ENCODE data around the gene PGS1.
"Not testable (repeated sequence)": the region's sequence is repeated elsewhere in the genome, so short reads cannot be mapped to it uniquely, and the experiment has no call there.

DNA sequence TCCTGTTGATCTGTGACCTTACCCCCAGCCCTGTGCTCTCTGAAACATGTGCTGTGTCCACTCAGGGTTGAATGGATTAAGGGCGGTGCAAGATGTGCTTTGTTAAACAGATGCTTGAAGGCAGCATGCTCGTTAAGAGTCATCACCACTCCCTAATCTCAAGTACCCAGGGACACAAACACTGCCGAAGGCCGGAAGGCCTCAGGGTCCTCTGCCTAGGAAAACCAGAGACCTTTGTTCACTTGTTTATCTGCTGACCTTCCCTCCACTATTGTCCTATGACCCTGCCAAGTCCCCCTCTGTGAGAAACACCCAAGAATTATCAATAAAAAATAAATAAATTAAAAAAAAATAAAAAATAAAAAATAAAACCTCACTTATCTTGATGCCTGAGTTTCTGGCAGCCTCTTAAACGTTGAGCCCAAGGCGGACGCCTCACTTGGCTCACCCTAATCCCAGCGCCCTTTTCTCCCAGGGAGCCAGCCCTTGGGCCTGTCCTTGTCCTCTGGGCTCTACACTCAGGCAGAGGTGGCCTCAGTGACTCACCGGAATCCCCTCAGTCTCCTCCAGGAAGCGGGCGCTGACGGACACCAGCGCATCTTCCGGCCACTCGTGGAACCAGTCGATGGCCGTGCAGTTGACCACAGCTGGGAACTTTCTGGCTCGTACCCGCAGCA is 87.8 kb downstream of the PGS1 start:
- not testable (repeated sequence) for TF ChIP-seq POLR2A (IDR thresholded peaks at IDR 0.05)
- TF ChIP-seq, protein P1, sequence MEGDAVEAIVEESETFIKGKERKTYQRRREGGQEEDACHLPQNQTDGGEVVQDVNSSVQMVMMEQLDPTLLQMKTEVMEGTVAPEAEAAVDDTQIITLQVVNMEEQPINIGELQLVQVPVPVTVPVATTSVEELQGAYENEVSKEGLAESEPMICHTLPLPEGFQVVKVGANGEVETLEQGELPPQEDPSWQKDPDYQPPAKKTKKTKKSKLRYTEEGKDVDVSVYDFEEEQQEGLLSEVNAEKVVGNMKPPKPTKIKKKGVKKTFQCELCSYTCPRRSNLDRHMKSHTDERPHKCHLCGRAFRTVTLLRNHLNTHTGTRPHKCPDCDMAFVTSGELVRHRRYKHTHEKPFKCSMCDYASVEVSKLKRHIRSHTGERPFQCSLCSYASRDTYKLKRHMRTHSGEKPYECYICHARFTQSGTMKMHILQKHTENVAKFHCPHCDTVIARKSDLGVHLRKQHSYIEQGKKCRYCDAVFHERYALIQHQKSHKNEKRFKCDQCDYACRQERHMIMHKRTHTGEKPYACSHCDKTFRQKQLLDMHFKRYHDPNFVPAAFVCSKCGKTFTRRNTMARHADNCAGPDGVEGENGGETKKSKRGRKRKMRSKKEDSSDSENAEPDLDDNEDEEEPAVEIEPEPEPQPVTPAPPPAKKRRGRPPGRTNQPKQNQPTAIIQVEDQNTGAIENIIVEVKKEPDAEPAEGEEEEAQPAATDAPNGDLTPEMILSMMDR (IDR thresholded peaks at IDR 0.05), result not testable (repeated sequence)
